Mucosa of rectum (tissue), 2 donors: ENCODE data around the gene LARGE1.

Experiments
- H3K27ac ChIP-seq, 2 donors: one replicate each; pipeline ENCODE4 v1.7.0; 2013; ENCODE audit warnings: inconsistent platforms in 2 of 2, low read depth in 2 of 2, low read length in 2 of 2
- H3K27me3 ChIP-seq, 2 donors: one replicate each; pipeline ENCODE4 v1.7.0; 2013; ENCODE audit warnings: low read length in 2 of 2; ENCODE audit not compliant: control insufficient read depth in 2 of 2, insufficient read depth in 2 of 2
- H3K36me3 ChIP-seq, 2 donors: one replicate each; pipeline ENCODE4 v1.7.0; 2013; ENCODE audit warnings: low read length in 2 of 2; ENCODE audit not compliant: control insufficient read depth in 2 of 2, insufficient read depth in 2 of 2
- H3K4me1 ChIP-seq, 2 donors: one replicate each; pipeline ENCODE4 v1.7.0; 2013; ENCODE audit warnings: low read length in 2 of 2, mild to moderate bottlenecking in 1 of 2; ENCODE audit not compliant: control insufficient read depth in 2 of 2, insufficient read depth in 2 of 2
- H3K4me3 ChIP-seq, 2 donors: one replicate each; pipeline ENCODE4 v1.7.0; 2013; ENCODE audit warnings: low read length in 2 of 2
- H3K9ac ChIP-seq, 2 donors: one replicate each; pipeline ENCODE4 v1.7.0; 2013; ENCODE audit warnings: low read length in 2 of 2, low read depth in 1 of 2, mild to moderate bottlenecking in 1 of 2
- H3K9me3 ChIP-seq, 2 donors: one replicate each; pipeline ENCODE4 v1.7.0; 2013; ENCODE audit warnings: low read length in 2 of 2; ENCODE audit not compliant: control insufficient read depth in 2 of 2
- donor health status: healthy.
- donor health status: Normal muscosa, but diverticular disease.

LARGE1 gene

DNA sequence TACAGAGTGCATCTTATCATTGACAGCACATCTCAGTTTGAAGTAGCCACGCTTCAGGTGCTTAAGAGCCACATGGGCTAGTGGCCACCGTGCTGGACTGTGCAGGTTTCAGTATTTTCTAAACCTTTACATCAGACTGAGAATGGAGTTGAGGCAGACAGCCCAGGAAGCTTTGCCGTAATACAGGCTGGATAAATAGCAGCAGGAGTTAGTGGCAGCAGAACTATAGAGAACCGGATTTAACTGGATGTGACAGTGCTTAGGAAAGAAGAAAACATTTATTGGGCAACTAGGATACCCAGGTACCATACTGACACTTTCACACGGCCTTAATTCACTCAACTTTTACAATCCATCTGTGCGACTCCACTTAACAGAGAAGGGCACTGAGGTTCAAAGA lies 145.5 kb downstream of the LARGE1 start:
- Histone ChIP-seq H3K4me1 (peaks cover 0 to 8% of the 10 kb centered on the region in 2 donors), H3K36me3 (no peaks in the 10 kb centered on the region), H3K9me3 (no peaks in the 10 kb centered on the region), H3K27me3 (no peaks in the 10 kb centered on the region), H3K27ac (no peak overlapping the region), H3K4me3 (no peak overlapping the region), H3K9ac (no peak overlapping the region)

DNA sequence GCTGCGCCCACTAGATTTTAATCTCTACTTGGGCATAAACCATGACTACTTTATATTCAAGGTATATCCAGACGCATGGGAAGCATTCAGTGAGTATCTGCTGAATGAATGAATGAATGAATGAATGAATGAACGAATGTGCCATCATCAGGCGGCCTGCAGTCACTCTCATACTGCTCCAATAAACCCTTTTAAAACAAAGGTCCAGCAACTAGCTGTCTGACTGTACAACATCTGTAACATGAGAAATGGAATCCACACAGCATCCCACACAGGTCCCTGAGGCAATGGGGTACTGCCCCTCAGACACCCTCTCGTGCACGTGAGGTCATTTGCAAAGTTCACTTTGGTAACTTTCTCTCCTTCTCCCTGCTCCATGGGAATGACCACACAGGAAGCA lies 147.5 kb downstream of the LARGE1 start:
- H3K4me1 ChIP-seq, result peaks cover 0 to under 1% of the 10 kb centered on the region in 2 donors
- H3K4me3 ChIP-seq, result no peak overlapping the region
- H3K9ac ChIP-seq, result no peak overlapping the region

DNA sequence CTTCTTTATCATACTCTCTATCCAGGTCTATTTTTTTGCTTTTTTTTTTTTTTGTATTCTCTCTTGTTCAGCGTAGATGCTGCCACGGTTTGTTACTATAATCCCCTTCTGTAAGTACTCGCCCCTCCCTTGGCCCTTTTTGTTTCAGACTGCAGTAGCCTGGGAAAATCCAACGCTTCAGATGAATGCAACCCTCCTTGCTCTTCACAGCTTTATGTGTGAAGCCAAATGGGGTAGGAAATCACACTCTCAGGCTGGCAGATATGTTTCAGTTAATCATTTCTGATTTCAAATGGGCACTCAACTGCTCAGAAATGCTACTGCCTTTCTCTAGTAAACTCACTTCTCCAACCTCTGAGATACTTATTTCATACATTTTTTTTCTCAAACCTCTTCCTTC lies 149.1 kb downstream of the LARGE1 start:
- Histone ChIP-seq H3K27ac (no peak overlapping the region), H3K4me1 (no peaks in the 10 kb centered on the region), H3K4me3 (no peak overlapping the region), H3K9ac (no peak overlapping the region), H3K27me3 (no peaks in the 10 kb centered on the region), H3K36me3 (no peaks in the 10 kb centered on the region), H3K9me3 (no peaks in the 10 kb centered on the region)

More for the DNA sequence above, 147.5 kb downstream of the LARGE1 start:
- H3K36me3 ChIP-seq, result no peaks in the 10 kb centered on the region
- no peak overlapping the region for H3K27ac ChIP-seq
- H3K9me3 ChIP-seq, result no peaks in the 10 kb centered on the region
- H3K27me3 ChIP-seq, result no peaks in the 10 kb centered on the region

DNA sequence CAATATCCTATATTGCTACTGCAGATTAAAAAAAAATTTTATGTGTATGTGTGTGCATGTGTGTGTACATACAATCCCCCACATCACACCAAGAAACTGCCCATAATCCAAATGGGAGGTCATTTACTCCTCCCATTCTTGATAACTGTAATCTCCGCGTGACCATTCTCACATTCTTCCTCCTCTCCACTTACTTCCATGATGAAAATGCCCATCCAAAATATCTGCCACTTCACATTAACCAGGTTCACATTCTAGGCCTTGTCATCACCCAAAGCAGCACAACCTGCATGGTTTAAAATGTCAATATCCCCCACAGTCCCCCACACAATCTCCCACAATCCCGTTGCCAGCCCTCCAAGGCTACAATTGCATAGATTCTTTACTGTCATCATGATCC lies 149.6 kb downstream of the LARGE1 start:
- no peaks in the 10 kb centered on the region for H3K36me3 ChIP-seq
- no peak overlapping the region for H3K9ac ChIP-seq
- H3K27me3 ChIP-seq, result no peaks in the 10 kb centered on the region
- no peak overlapping the region for H3K4me3 ChIP-seq
- no peaks in the 10 kb centered on the region for H3K9me3 ChIP-seq
- H3K27ac ChIP-seq, result no peak overlapping the region
- no peaks in the 10 kb centered on the region for H3K4me1 ChIP-seq

DNA sequence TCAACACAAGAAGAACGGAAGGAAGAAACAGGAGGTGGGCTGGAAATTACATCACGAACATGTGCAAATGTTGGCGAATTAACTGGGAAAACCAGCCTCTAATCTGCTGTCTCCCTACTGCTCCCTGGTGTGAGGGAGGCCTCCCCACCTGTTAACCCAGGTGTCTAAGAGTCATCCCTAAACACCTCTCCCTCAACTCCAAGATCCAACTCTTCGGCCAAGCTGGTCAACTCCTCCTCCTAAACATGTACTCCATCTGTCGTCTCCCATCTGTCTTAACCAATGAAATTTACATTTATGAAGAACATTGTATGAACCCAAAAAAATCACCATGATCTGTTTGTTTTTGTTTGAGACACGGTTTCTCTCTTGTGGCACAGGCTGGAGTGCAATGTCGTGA lies 154.2 kb downstream of the LARGE1 start:
- no peaks in the 10 kb centered on the region for H3K4me1 ChIP-seq
- H3K9ac ChIP-seq, result no peak overlapping the region
- H3K27me3 ChIP-seq, result no peaks in the 10 kb centered on the region
- no peaks in the 10 kb centered on the region for H3K9me3 ChIP-seq
- H3K27ac ChIP-seq, result no peak overlapping the region
- no peak overlapping the region for H3K4me3 ChIP-seq
- H3K36me3 ChIP-seq, result no peaks in the 10 kb centered on the region

DNA sequence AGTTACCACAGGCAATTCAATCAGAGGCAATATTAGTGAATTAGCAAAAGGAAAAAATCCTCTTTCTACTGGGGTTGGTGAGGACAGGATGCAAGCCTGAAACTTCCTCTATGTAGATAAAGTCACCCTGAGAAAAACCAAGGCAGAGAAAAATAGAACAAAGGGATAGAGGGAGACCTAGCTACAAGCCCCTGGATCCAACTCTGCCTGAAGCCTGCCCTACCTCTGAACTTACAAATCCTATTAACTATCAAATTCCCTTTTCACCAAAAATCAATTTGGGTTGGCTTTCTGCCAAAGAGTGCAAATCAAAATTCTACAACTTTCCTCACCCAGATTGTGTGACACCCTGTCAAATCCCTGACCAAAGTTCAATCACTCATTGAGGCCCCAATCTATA lies 161.3 kb downstream of the LARGE1 start:
- Histone ChIP-seq H3K36me3 (no peaks in the 10 kb centered on the region), H3K27me3 (no peaks in the 10 kb centered on the region), H3K4me3 (no peak overlapping the region), H3K27ac (no peak overlapping the region), H3K4me1 (no peaks in the 10 kb centered on the region), H3K9ac (no peak overlapping the region), H3K9me3 (no peaks in the 10 kb centered on the region)

DNA sequence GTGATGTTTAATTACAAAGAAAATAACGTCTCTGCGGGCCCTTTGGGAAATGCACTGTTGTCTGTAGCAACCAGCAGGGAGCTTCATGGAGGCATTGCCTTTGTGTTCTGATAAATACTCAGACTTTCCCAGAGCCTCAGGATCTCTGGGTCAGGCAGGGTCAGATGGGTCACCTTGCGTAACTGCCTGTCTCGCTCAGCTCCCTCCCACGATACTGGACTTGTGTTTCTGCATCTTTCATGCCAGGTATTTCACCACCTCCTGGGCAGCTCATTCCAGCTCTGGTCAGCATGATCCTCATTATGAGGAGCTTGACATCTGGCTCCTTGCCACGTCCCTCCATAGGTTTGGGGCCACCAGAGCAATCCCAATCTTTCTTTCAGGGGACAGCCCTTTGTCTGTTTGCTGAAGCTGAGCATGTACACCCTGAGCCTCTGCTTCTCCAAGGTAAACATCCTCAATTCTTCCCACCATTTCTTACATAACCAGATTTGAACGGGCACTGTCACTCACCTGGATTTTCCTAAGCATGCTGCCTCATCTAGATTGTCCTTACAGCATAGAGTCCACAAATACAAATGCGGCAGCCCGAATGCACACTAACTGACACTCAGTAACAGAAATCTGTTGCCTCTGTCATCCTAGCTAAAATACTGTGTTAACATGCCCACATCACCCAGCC lies 162.3 kb downstream of the LARGE1 start:
- Histone ChIP-seq H3K36me3 (no peaks in the 10 kb centered on the region), H3K27me3 (no peaks in the 10 kb centered on the region), H3K4me3 (no peak overlapping the region), H3K4me1 (no peaks in the 10 kb centered on the region), H3K9ac (no peak overlapping the region), H3K27ac (no peak overlapping the region), H3K9me3 (no peaks in the 10 kb centered on the region)

DNA sequence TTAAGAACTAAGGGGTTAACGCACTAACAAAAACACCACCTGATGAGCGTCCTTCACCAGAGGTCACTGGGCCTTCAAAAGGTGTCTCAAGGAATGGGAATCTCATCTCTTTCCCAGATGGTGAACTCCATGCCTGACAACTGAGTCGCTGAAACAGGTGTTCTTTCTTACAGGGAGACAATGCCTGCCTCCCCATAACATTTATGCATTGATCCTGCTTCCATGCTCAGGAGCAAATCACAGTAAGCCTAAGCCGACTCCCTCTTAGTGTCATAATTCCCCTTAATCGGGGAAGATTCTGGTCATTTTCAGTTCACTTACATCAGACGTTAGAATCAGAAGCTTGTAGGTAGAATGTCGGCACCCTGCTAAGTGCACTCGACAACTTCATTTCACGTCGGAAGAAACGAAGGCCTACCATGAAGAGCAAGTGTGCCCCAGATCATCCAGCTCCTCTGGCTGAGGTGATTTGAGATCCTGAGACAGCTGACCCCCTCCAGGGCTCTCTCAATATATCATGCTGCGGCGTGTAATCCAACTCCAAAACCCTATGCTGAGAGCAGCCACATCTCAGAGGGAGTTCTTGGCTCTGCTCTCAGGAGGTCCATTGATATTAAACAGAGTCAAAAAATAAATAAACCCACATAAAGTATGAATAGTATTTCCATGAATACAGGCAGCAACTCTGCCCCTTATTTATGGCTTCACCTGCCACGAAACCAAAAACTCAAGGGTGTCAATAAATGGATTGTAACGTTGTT lies 163.1 kb downstream of the LARGE1 start:
- Histone ChIP-seq H3K9me3 (no peaks in the 10 kb centered on the region), H3K9ac (no peak overlapping the region), H3K27me3 (no peaks in the 10 kb centered on the region), H3K4me1 (no peaks in the 10 kb centered on the region), H3K36me3 (no peaks in the 10 kb centered on the region), H3K27ac (no peak overlapping the region), H3K4me3 (no peak overlapping the region)

DNA sequence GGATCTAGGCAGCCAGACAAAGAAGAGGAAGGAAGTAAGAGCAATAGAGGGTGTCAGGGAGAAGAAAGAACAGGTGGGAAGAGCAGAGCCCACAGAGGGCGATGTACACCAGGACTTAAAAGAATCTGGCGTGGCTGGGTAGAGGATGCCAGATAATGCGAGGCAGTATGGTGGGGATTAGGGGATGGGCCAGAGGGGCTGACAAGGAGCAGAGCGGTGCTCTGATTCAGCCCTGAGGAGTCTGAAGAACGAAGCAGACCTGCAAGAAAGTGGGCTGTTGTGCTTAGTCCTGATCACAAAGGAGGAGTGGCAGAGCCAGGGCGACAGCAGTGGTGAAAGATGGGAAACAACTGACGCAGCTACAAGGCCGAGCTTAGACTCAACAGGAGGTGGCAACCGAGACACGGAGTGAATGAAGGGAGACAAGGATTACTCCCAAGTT lies 163.7 kb downstream of the LARGE1 start:
- no peaks in the 10 kb centered on the region for H3K27me3 ChIP-seq
- no peaks in the 10 kb centered on the region for H3K4me1 ChIP-seq
- no peak overlapping the region for H3K27ac ChIP-seq
- no peak overlapping the region for H3K9ac ChIP-seq
- no peak overlapping the region for H3K4me3 ChIP-seq
- H3K9me3 ChIP-seq, result no peaks in the 10 kb centered on the region
- no peaks in the 10 kb centered on the region for H3K36me3 ChIP-seq

DNA sequence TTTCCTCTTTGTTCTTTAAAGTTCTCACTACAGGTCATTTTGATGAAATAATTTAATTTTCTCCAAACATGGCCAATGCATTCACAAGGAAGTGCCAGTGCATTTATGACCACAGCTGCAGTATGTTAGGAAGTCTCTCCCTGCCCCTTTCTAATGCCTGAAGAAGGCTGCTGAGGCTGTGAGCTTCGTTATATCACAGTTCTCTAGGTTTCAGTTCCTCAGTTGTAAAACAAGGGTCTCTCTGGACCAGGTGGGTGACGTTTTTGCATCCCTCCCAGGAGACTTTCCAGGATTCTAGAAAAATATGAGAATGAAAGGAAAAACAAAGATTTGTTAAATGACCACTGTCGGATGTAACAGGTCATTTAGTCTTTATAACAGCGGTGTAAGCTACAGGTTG lies 171.6 kb downstream of the LARGE1 start:
- Histone ChIP-seq H3K9ac (no peak overlapping the region), H3K27ac (no peak overlapping the region), H3K4me1 (peaks cover 11 to 18% of the 10 kb centered on the region in 2 donors), H3K27me3 (no peaks in the 10 kb centered on the region), H3K4me3 (no peak overlapping the region), H3K9me3 (no peaks in the 10 kb centered on the region), H3K36me3 (no peaks in the 10 kb centered on the region)
